OCI-LY1 (cell line): ENCODE results near the gene LCN9.

Experiments used
- H2AFZ ChIP-seq: fragments of 200-600 bp; sonication (generic), shearing (Covaris generic); 2 replicates; pipeline ENCODE4 v1.6.0; 2014; ENCODE audit warnings: antibody characterized with exemption, mild to moderate bottlenecking, low read length
- H3F3A ChIP-seq: fragments of 200-600 bp; sonication (generic), shearing (Covaris generic); 2 replicates; pipeline ENCODE4 v1.6.0; 2014; ENCODE audit warnings: mild to moderate bottlenecking, antibody characterized with exemption, low read length, moderate library complexity; ENCODE audit not compliant: insufficient read depth
- H3K27ac ChIP-seq: fragments of 200-600 bp; sonication (generic); 2 replicates; pipeline ENCODE4 v1.5.1; 2014; ENCODE audit warnings: low read length, mixed run types, mild to moderate bottlenecking, low read depth; ENCODE audit not compliant: poor library complexity, severe bottlenecking
- H3K27me3 ChIP-seq: fragments of 200-600 bp; sonication (generic); 2 replicates; pipeline ENCODE4 v1.6.0; 2014; ENCODE audit warnings: antibody characterized with exemption, mild to moderate bottlenecking, low read length, moderate library complexity; ENCODE audit not compliant: insufficient read depth
- H3K36me3 ChIP-seq: fragments of 200-600 bp; sonication (generic); 2 replicates; pipeline ENCODE4 v1.6.1; 2014; ENCODE audit warnings: mild to moderate bottlenecking, antibody characterized with exemption, low read length, moderate library complexity, mixed read lengths; ENCODE audit not compliant: insufficient read depth
- H3K4me1 ChIP-seq: fragments of 200-600 bp; sonication (generic); 2 replicates; pipeline ENCODE4 v1.5.1; 2014; ENCODE audit warnings: mild to moderate bottlenecking, low read length, moderate library complexity; ENCODE audit not compliant: insufficient read depth, severe bottlenecking
- H3K4me2 ChIP-seq: fragments of 200-600 bp; sonication (generic), shearing (Covaris generic); 2 replicates; pipeline ENCODE4 v1.6.1; 2014; ENCODE audit warnings: low read length
- H3K4me3 ChIP-seq: fragments of 200-600 bp; sonication (generic); 2 replicates; pipeline ENCODE4 v1.5.1; 2014; ENCODE audit warnings: low read length, low read depth, mild to moderate bottlenecking, mixed read lengths; ENCODE audit not compliant: poor library complexity, severe bottlenecking
- H3K79me2 ChIP-seq: fragments of 200-600 bp; shearing (Covaris generic); 2 replicates; pipeline ENCODE4 v1.6.1; 2016; ENCODE audit warnings: mixed run types, low read length, mixed read lengths; ENCODE audit not compliant: insufficient read depth
- H3K9ac ChIP-seq: fragments of 200-600 bp; sonication (generic), shearing (Covaris generic); 2 replicates; pipeline ENCODE4 v1.6.1; 2014; ENCODE audit warnings: mild to moderate bottlenecking, low read length, mixed read lengths
- H3K9me2 ChIP-seq: fragments of 200-600 bp; sonication (generic), shearing (Covaris generic); 2 replicates; pipeline ENCODE4 v1.6.1; 2014; ENCODE audit warnings: low read depth, mild to moderate bottlenecking, low read length, mixed read lengths
- H3K9me3 ChIP-seq: fragments of 200-600 bp; shearing (Covaris generic); 2 replicates; pipeline ENCODE4 v1.6.1; 2014; ENCODE audit warnings: low read length, mixed read lengths
- H4K20me1 ChIP-seq: fragments of 200-600 bp; sonication (generic), shearing (Covaris generic); 2 replicates; pipeline ENCODE4 v1.6.0; 2016; ENCODE audit warnings: mild to moderate bottlenecking, low read length; ENCODE audit not compliant: insufficient read depth
- EZH2 ChIP-seq: fragments of 200-600 bp; sonication (generic), shearing (Covaris generic); IDR thresholded peaks from 2 replicates; pipeline ENCODE4 v1.8.0; 2017; ENCODE audit warnings: borderline replicate concordance, mixed run types, mild to moderate bottlenecking, antibody characterized with exemption, low read length, moderate library complexity, mixed read lengths
- TF ChIP-seq, protein P1 (sequence below): fragments of 200-600 bp; sonication (generic), shearing (Covaris generic); IDR thresholded peaks from 2 replicates; pipeline ENCODE4 v1.5.1; 2017; ENCODE audit warnings: mild to moderate bottlenecking, antibody characterized with exemption, low read length, moderate library complexity, mixed read lengths

Gene LCN9

DNA sequence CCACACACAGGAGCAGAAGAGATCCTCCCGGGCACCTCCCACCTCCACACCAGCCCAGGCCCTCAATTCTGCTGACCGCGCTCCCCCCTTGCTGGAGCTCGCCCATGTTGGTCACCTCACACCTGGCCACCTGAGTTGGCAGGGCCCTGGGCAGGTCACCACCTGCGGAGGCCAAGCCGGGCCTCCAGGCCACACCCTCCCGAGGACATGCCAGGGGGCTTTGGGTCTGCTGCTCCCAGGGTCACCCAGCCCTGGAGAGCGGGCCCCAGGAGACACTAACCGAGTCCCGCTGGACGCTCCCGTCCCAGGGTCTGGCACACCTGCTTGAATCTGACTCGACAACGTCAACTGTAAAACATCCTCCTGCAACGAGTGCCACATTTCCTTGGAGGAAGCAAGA lies 34.1 kb downstream of the LCN9 start:
- H4K20me1 ChIP-seq: no peaks in the 10 kb centered on the region
- no peaks in the 10 kb centered on the region for H3K9me3 ChIP-seq
- no peaks in the 10 kb centered on the region for H3K79me2 ChIP-seq
- H3K4me3 ChIP-seq: no peak overlapping the region
- no peaks in the 10 kb centered on the region for H3K27me3 ChIP-seq
- H3K9me2 ChIP-seq: no peaks in the 10 kb centered on the region
- no peaks in the 10 kb centered on the region for H3K4me1 ChIP-seq
- TF ChIP-seq EZH2: no peak
- TF ChIP-seq, protein P1, sequence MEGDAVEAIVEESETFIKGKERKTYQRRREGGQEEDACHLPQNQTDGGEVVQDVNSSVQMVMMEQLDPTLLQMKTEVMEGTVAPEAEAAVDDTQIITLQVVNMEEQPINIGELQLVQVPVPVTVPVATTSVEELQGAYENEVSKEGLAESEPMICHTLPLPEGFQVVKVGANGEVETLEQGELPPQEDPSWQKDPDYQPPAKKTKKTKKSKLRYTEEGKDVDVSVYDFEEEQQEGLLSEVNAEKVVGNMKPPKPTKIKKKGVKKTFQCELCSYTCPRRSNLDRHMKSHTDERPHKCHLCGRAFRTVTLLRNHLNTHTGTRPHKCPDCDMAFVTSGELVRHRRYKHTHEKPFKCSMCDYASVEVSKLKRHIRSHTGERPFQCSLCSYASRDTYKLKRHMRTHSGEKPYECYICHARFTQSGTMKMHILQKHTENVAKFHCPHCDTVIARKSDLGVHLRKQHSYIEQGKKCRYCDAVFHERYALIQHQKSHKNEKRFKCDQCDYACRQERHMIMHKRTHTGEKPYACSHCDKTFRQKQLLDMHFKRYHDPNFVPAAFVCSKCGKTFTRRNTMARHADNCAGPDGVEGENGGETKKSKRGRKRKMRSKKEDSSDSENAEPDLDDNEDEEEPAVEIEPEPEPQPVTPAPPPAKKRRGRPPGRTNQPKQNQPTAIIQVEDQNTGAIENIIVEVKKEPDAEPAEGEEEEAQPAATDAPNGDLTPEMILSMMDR: no peak
- H3K27ac ChIP-seq: no peak overlapping the region
- no peaks in the 10 kb centered on the region for H3F3A ChIP-seq
- H3K9ac ChIP-seq: no peak overlapping the region
- no peak overlapping the region for H2AFZ ChIP-seq
- H3K4me2 ChIP-seq: no peak overlapping the region
- no peaks in the 10 kb centered on the region for H3K36me3 ChIP-seq

DNA sequence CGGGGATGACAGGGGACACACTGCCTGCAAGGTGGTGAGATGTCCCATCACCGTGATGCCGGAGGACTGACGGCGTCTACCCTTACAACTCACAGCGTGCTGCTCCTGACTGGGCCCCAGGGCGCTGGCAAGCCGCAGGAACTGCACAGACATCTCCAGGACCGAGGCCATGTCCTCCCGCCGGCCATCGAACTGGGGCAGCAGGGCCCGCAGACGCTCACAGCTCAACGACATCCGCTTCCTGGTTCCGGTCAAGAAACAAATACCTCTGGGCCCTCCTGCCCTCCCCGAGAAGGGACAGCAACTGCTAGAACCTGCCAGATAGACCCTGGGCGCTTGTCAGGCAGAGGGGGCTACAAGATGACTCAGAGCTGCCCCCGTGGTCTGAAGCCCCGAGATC lies 35.1 kb downstream of the LCN9 start:
- H3K9me2 ChIP-seq: no peaks in the 10 kb centered on the region
- H3K9me3 ChIP-seq: no peaks in the 10 kb centered on the region
- H3K36me3 ChIP-seq: no peaks in the 10 kb centered on the region
- H3K27me3 ChIP-seq: no peaks in the 10 kb centered on the region
- H3K4me3 ChIP-seq: no peak overlapping the region
- TF ChIP-seq, protein P1: no peak
- no peaks in the 10 kb centered on the region for H3K79me2 ChIP-seq
- no peak overlapping the region for H3K9ac ChIP-seq
- H3K4me2 ChIP-seq: no peak overlapping the region
- H3K4me1 ChIP-seq: no peaks in the 10 kb centered on the region
- no peak overlapping the region for H3K27ac ChIP-seq
- no peaks in the 10 kb centered on the region for H3F3A ChIP-seq
- no peak overlapping the region for H2AFZ ChIP-seq
- no peaks in the 10 kb centered on the region for H4K20me1 ChIP-seq

DNA sequence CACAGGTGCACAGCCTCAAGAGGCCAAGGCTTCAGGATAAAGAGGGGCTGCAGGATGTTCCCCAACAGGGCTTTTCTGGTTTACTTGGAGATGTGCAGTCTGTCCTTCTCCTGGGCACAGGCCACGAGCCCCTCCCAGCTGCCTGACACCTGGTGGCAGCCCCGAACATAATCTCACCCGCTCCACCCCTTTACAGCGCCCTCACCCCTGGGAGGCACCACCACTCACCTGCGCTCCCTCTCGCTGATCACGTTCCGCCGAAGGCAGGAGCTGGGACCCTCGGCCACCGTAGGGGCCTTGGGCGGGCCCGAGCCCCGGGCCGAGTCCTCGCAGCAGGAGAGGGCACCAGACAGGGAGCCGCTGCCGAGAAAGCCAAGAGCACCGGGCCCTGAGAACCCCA lies 35.7 kb downstream of the LCN9 start:
- H3K4me3 ChIP-seq: no peak overlapping the region
- no peak overlapping the region for H2AFZ ChIP-seq
- no peaks in the 10 kb centered on the region for H3K4me1 ChIP-seq

More for the DNA sequence above, 35.7 kb downstream of the LCN9 start:
- Histone ChIP-seq H3K79me2 (no peaks in the 10 kb centered on the region), H3K4me2 (no peak overlapping the region), H4K20me1 (no peaks in the 10 kb centered on the region), H3K27ac (no peak overlapping the region), H3F3A (no peaks in the 10 kb centered on the region), H3K36me3 (no peaks in the 10 kb centered on the region), H3K9me3 (no peaks in the 10 kb centered on the region), H3K9ac (no peak overlapping the region), H3K27me3 (no peaks in the 10 kb centered on the region), H3K9me2 (no peaks in the 10 kb centered on the region)
- TF ChIP-seq EZH2: no peak
- TF ChIP-seq, protein P1: no peak
